ENCODE results near the gene ITFG1.

DNA sequence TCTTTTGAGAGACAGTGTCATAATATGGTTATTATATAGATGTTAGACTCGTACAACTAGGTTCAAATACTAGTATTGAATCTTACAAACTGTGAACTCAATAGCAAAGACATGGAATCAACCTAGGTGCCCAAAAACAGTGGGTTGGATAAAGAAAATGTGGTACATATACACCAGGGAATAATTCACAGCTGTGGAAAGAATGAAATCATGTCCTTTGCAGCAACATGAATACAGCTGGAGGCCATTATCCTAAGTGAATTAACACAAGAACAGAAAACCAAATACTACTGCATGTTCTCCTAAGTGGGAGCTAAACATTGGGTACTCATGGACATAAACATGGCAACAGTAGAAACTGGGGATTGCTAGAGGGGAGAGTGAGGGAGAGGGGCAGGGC is 8.4 kb upstream of the ITFG1 start:
- TF ChIP-seq, protein P1, sequence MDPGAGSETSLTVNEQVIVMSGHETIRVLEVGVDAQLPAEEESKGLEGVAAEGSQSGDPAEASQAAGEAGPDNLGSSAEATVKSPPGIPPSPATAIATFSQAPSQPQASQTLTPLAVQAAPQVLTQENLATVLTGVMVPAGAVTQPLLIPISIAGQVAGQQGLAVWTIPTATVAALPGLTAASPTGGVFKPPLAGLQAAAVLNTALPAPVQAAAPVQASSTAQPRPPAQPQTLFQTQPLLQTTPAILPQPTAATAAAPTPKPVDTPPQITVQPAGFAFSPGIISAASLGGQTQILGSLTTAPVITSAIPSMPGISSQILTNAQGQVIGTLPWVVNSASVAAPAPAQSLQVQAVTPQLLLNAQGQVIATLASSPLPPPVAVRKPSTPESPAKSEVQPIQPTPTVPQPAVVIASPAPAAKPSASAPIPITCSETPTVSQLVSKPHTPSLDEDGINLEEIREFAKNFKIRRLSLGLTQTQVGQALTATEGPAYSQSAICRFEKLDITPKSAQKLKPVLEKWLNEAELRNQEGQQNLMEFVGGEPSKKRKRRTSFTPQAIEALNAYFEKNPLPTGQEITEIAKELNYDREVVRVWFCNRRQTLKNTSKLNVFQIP (CRISPR knock-in tag; IDR thresholded peaks at IDR 0.05; ENCODE audit: borderline replicate concordance, low read depth) = no peak
- TF ChIP-seq ZFP30 (CRISPR knock-in tag; IDR thresholded peaks at IDR 0.05) = no peak
- no peak for TF ChIP-seq ARNTL (CRISPR knock-in tag; IDR thresholded peaks at IDR 0.05; ENCODE audit: borderline replicate concordance, low read depth)
- TF ChIP-seq TOX (CRISPR knock-in tag; IDR thresholded peaks at IDR 0.05; ENCODE audit: borderline replicate concordance) = no peak
- no peak for TF ChIP-seq GLIS3 (CRISPR knock-in tag; IDR thresholded peaks at IDR 0.05)
- no peak for TF ChIP-seq ZFP3 (CRISPR knock-in tag; IDR thresholded peaks at IDR 0.05)
- no peak for TF ChIP-seq CSDC2 (CRISPR knock-in tag; IDR thresholded peaks at IDR 0.05)
- TF ChIP-seq, protein P2, sequence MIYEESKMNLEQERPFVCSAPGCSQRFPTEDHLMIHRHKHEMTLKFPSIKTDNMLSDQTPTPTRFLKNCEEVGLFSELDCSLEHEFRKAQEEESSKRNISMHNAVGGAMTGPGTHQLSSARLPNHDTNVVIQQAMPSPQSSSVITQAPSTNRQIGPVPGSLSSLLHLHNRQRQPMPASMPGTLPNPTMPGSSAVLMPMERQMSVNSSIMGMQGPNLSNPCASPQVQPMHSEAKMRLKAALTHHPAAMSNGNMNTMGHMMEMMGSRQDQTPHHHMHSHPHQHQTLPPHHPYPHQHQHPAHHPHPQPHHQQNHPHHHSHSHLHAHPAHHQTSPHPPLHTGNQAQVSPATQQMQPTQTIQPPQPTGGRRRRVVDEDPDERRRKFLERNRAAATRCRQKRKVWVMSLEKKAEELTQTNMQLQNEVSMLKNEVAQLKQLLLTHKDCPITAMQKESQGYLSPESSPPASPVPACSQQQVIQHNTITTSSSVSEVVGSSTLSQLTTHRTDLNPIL (CRISPR knock-in tag; IDR thresholded peaks at IDR 0.05; ENCODE audit: low read depth) = no peak
- TF ChIP-seq ESRRG (CRISPR knock-in tag; IDR thresholded peaks at IDR 0.05) = no peak
- no peak for TF ChIP-seq PPARA (CRISPR knock-in tag; IDR thresholded peaks at IDR 0.05; ENCODE audit: borderline replicate concordance)
